G401 (cell line): ENCODE data around the gene EPHX1. TPM values are rescaled to one million over a fixed set of nuclear protein-coding genes. Genes with fewer than 3 reads are reported as not detected.

Experiments
- DNase-seq: peaks from one replicate; pipeline ENCODE4 v3.0.0-alpha.2; 2015; ENCODE audit warnings: low spot score
- in situ Hi-C: cut with HindIII; loops from 2 replicates; pipeline ENCODE4 v1.10.0; 2016; ENCODE audit warnings: low sequenced_read_pairs, mixed read lengths
- total RNA-seq: library from RNA; depleted of rRNA; stranded (reverse); fragments of >200 nt; shearing (Covaris generic); gene quantifications from 2 replicates; pipeline ENCODE4 v1.2.3, GENCODE V29; 2014

Gene EPHX1
- total RNA-seq, 1 experiment from 2014 or later, result 23.5 TPM

DNA sequence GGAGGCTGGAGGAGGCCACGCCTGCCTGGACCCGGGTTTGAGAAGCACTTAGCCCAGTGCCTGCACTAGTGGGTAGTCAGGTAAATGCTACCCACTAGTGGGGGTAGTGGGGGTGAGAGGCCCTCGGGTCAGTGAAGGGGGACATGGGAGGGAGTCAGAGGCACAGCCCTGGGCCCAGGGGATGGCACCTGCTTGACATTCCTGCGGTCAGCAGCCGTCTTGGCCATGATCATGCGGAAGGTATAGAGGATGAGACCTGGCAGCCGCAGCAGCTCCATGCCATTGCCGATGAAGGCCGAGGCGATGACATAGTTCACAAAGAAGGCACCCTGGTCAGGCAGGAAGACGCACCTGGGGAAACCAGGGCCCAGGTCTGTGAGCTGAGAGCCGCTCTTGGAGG, 43.5 kb downstream of the EPHX1 start:
- in situ Hi-C loops, result no loop called here

GRCh38 chr1:225855503-225856300, 45.8 kb downstream of the EPHX1 start:
- peak; percentile 38 for DNase-seq
- in situ Hi-C loops, result no loop called here

More for the DNA sequence above, 43.5 kb downstream of the EPHX1 start:
- no peak for DNase-seq

GRCh38 chr1:225857256-225857655, 47.3 kb downstream of the EPHX1 start:
- DNase-seq, result no peak
- in situ Hi-C loops, result no loop called here

DNA sequence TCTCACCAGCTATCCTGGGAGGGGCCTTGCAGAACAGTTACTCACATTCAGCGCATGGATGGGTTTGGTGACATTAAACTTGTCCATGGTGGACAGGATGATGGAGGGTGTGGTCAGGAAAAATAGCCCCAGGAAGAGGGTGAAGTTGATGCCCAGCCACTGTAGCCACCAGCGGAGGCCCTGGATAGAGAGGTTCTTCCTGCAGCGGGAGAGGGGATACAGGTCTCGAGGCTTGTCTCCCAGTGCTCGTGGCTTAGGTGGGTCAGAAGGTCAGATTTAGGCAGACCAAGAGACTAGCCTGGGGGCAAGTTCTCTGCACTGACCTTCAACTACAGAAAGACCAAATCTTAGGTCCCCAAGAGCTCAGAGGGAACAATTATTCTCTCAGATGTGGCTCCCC, 49.2 kb downstream of the EPHX1 start:
- DNase-seq, result no peak
- in situ Hi-C loops, result no loop called here

DNA sequence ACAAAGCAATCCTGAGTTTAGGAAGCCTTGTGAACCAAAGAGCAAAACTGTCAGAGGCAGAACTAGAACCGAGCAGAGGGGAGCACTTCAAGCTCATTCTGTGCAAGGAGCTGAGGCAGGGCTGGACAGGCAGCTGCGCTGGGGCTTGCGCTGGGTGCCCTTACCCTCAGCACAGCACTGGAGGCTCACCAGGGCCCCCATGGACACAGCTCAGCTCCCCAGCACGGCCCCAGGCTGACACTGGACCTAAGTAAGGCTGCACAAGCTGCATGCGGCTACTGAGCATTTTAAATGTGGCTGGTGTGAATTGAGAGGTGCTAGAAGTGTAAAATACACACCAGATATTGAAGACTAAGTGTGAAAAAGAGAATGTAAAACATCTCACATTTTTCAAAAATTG, 50.2 kb downstream of the EPHX1 start:
- no peak for DNase-seq
- in situ Hi-C loops, result no loop called here

DNA sequence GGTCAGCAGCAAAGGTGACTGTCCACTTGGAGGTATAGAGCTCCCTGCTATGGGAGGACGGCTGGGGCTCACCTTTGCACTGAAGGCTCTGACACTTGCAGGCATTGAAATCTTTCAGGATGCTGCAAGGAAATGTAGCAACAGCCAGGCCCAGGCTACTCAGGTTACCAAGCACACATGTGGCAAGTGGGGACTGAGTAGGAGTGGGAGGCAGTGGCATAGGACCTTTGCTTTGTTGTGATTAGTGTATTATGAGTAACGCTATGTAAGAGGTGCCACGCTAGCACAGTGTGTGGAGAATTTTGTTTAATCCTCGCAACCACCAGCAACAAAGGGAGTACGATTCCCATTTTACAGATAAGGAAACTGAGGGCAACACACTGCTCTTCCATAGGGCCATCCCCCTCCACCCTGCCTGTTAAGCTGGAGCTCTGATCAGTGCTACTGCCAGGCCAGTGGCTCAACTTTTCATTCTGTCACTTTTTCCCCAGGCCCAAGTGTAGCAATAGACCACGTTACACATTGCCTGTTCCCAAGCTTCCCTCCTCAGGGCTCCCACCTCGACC, 51.0 kb downstream of the EPHX1 start:
- in situ Hi-C loops, result no loop called here
- DNase-seq, result no peak

GRCh38 chr1:225861834-225862580, 52.1 kb downstream of the EPHX1 start:
- in situ Hi-C loops, result no loop called here
- DNase-seq, result no peak

- no peak for DNase-seq
- in situ Hi-C loops, result no loop called here
Observed at GRCh38 chr1:225862581-225862950, 52.6 kb downstream of the EPHX1 start.

DNA sequence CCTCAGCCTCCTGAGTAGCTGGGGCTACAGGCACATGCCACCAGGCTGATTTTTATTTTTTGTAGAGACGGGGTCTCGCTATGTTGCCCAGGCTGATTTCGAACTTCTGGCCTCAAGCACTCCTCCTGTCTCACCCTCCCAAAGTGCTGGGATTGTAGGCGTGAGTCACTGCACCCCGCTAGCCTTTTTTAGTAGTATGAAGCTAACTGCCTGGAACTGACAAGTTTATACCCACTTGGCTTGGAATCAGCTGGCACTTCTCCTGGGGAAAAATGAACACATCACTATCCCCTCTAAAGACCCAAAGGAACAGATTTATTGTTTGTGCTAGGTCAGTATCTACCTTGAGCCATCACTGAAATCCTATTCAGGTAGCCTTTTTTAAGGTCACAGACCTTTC, 53.2 kb downstream of the EPHX1 start:
- no peak for DNase-seq
- in situ Hi-C loops, result no loop called here

GRCh38 chr1:225865514-225865913, 55.6 kb downstream of the EPHX1 start:
- no peak for DNase-seq
- in situ Hi-C loops, result no loop called here

DNA sequence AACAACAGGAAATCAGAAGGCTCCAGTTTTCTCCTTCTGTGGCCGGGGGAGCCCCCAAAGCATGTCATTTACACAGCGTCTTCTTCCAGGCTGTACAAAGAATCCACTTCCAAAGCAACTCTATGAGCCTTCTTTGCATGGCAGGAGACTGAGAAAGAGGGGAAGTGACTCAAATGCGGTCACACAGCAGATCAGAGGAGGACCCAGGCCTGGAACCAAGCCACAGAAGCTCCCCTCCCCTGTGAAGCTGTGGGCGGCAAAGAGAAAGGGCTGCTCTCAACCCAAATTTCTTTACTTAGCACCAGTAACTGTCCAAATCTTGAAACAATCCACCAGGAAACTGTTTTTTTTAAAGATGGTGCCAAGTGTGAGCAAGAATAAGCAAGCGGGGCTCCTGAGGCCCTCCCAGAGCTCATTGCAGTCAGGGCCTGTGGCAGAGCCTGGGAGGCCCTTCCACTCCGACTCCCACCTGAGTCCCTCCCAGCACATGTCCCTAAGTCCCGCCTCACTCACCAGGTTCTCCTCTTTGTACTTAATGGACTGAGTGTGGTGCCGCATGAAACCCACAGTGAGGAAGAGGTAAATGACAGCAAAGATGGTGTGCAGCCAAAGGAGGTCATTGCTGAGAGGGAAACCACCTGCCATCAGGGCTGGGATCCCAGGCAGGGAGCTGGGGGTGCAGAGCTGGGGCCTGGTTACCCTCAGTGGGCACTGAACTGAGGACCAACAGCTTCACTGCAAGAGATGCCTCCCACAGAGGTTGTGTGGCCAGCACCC, 56.3 kb downstream of the EPHX1 start:
- in situ Hi-C loops, result no loop called here
- DNase-seq, result no peak

- no peak for DNase-seq
- in situ Hi-C loops, result no loop called here
Observed at GRCh38 chr1:225866981-225867380, 57.1 kb downstream of the EPHX1 start.

- no peak for DNase-seq
- in situ Hi-C loops, result no loop called here
Observed at GRCh38 chr1:225868631-225869330, 58.9 kb downstream of the EPHX1 start.

- DNase-seq, result peak; percentile 23
- in situ Hi-C loops, result no loop called here
Observed at GRCh38 chr1:225870911-225871310, 61.0 kb downstream of the EPHX1 start.

DNA sequence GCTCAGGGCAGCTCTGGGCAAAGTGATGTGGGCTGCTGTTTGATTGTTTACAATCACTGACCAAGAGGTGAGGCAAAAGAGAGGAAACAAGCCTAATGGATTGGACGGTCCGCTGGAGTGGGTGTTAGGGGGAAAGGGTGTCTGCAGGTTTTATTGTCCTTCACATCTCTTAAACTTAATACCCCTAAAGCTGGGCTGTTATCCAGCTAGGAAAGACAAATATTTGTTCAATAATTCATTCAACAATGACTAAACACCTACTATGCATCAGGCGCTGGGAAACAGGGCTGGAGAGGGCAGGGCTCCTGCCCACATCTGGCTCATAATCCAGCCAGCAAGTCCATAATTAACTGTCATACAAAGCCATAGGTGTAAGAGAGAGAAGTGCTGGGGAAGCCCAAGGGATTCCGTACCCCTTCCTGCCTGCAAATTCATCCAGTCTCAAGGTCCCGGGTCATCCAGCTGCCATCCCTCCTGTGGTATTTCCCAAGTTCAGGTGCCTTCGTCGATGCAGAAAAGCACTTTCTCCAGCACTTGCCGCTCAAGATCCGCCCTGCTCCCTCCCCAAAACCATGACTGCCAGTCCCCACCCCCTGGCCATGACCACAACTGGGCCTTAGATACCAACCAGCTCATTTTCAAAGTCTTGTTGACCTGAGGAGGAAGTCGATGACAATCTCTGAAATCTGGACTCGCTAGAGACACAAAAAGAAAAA, 61.6 kb downstream of the EPHX1 start:
- no peak for DNase-seq

DNA sequence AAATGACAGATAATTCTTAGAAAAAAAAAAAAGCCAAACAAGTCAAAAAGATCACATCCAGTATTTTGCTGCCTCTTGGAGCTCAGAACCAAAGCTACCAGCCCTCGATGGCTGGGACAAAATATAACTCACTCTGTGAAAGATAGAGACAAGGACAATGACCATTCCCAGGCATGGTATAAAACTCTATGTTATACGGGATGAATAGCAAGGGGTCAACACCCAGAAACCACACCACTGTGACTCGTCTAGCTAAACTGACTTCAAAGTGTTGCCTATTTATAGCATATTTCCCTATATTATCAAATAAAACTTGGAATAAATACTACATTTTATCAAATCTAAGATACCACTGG, 62.1 kb downstream of the EPHX1 start:
- in situ Hi-C loops, result no loop called here

More for the DNA sequence above, 61.6 kb downstream of the EPHX1 start:
- in situ Hi-C loops, result no loop called here

DNA sequence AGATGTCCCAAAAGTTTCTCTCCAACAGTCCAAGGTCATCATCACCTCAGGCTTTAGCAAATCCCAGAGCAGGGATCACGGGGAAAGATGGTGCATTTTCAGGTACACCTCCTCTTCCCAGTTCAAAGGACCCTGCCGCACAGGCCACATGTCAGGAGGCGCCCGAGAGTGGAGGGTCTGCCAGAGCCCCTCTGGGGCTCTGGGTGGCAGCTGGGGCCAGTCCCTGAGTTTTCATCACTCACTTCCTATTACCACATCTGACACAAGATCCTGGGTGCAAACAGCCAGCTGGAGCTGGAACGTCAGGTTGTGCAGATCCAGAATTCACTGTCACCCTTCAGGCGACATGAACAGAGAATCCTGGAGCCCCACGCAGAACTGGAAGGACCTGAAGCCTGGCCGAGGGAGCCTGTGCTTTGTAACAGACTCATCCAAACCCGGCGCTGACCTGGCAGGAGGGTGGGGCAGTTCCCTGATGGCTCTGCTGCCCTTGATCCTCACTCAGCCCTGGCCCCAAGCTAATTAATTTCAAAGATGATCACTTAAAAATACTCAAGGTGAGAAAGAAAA, 63.4 kb downstream of the EPHX1 start:
- DNase-seq, result no peak
- in situ Hi-C loops, result no loop called here

More for the DNA sequence above, 62.1 kb downstream of the EPHX1 start:
- no peak for DNase-seq

GRCh38 chr1:225874431-225874830, 64.5 kb downstream of the EPHX1 start:
- in situ Hi-C loops, result no loop called here
- no peak for DNase-seq
